Activated CD4-positive, alpha-beta T cell treated with anti-CD3 and anti-CD28 coated beads, Interleukin-10, Interleukin-2, amounts not matched to agents 100 ng/mL and 50 ng/mL, durations not matched to agents 16 hours and 8 hours (primary cell): ENCODE results near the gene SLF1.

Source experiments
- DNase-seq: peaks from one replicate; pipeline ENCODE4 v3.0.0-alpha.2; 2020

Gene SLF1

DNA sequence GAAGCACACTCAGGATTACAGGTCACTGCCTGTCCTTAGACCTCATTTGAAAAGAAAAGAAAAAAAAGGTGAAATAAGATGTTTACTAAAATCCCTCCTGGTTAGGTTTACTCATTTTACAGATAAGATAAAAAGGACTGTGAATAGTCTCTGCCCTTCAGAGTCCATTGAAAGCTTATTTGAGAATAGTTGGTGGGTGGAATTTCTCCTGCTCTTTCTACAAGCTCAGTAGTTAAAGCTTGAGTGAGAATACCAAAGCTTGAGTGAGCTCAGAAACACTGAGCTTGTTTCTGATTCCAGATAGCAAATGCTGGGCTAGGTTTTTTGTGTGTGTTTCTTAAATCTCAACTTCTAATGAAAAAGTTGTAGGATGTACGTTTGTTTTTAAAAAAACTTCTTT, 106.7 kb downstream of the SLF1 start:
- no peak for DNase-seq

DNA sequence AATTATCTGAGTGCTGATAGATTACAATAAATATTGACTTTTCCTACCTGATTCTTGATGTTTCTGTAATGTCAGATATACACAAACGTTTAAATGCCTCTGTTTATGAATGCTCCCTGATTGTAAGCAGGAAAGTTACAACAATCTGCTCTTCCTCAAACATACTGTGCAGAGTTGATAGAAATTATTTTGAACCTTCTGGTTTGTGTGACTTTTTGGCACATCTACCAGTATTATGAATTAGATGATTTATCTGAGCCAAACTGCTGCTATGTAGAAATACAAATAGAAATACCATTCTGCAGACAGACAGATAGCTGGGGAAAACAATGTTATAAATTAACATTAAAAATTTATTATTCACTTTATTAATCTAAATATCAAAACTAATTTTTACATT, 113.0 kb downstream of the SLF1 start:
- DNase-seq: no peak

DNA sequence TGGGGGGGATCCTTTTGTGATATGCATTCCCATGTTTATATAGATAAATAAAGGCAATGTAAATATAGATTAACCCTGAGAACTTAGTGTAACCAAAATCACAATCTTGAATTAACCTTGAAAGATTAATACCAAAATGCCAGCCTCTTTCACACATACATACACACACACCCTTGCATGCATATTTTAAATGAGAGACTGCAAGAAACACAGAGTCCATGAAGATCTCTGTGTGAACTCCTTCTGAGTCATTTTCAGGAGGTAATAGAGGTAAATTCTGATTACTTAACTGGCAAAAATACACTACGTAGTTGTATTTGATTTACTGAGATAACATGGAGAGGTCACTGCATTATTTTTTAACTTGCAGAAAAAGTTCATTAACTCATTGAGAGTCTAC, 118.0 kb downstream of the SLF1 start:
- no peak for DNase-seq

DNA sequence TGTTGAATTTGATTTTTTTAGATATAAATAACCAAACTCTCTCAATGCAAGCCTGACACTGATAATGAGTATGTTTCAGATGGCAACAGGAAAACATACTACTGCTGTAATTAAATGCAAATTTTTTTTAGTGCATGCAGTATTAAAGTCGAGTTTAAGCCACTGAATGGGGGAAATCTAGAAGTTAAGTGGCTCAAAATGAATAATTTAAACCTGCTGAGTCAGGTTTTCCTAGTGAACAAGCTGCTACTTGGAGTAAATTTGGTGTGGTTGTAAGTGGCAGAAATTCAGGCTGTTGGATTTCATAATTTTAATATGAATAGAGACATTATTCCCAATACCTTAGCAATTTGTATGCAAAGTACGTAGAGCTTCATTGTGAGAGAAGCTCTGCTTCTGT, 121.8 kb downstream of the SLF1 start:
- no peak for DNase-seq

DNA sequence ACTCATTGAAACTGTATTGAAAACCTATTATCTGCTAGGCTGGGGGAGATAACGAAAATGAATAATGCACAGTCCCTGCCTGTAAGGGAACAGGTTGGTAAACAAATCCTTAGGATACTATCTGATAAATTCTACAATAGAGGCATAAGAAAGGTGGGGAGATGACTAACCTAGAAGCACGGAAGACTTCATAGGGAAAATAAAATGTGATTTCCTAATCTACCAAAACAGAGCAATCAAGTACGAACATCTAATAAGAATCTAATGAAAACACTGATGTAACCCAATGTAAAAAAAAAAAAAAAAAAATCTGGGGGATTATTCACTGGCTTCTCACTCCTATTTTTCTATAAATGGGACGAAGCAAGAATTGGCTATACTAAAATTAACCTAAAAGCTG, 124.4 kb downstream of the SLF1 start:
- DNase-seq: no peak

DNA sequence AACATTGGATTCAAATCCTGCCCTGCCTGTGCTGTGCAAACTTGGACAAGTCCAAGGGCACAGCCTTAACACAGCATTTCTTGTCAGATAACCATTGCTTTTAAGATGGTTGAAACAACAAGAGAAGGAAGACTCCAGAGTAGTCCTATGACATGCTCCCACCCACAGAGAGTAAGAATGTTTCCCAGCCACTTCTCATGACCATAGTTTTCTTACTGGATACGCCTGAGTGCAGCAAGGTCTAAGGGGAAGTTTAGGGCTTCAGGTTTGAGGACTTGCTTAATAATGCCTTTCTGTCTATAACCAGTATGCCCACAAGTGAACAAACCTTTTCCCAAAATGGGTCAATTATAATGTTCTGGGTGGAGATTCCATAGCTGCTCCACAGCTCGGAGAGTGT, 126.4 kb downstream of the SLF1 start:
- no peak for DNase-seq

DNA sequence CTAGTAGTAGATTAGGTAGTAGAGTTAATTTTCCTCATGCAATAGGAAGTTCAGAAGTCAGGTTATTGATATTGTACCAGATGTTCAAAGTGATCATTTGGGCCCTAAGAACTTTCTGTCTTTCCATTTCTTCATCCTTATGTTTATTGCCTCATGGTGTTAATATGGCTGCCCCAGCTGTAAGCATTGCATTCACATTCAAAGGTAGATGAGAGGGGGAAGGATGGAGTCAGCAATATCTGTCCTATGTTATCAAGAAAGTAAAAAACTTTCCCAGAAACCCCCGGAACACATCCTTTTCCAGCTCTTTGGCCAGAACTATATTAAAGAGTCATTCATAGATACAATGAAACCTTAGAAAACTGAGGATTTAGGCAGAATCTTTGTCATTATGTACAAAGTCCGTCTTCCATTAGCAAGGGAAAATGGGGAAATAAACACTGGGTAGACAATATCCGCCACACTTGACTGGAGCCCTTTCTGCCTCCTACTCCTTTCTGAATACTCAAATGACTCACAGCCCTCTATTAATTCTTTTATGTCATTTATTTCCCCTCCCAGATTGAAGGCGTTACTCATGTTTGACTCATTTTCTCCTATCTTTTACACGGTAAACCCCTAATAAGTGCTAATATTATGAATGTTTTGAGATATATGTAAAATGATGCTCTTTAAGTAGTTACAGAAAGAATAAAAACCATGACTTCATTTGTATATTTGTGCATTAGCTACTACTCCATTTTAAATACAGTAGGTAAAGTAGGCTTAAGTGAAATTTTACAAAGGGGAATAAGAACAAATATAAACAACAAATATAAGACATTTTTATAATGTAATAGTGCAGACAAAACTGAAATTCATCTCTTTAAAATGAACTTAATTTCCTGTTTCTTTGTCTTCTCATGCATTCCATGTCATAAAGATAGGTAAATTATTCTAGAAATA, 127.6 kb downstream of the SLF1 start:
- DNase-seq: peak; percentile 23

DNA sequence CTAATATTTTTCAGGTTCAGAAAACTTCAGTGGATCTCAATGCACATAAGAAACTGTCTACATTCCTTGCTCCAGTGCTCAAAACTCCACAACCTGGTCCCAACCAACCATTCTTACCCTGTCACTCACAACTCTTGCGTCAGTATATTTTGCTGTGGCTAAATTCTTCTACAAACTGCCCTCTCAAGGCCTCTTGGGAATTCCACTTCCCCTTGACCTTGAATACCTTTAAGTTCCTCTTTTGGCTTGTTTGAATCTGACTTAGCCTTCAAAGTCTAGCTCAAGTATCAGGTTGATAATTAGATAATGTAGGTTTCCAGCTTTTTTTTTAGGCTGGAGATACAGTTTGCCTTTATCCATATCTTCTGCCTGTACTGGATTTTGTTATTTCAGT, 128.3 kb downstream of the SLF1 start:
- no peak for DNase-seq
